ENCODE measurements around the gene HSF4. TPM values are rescaled to one million over a fixed set of nuclear protein-coding genes. Genes with fewer than 3 reads are reported as not detected.

The HSF4 gene
- total RNA-seq, 1 donor from 2014 or later, result 5.1 TPM

Small RNA genes lying within 50 kb of the gene (small RNA-seq; reads per million reads assigned to genes)
- 6.7 reads per million, percentile 91 among the genes with 10 or more reads in this experiment for gene MIR328

Other genes starting within 250 kb of the HSF4 start
- gene CDH16, start 245.9 kb upstream of the HSF4 start, total RNA-seq, result not detected
- gene RRAD, start 239.2 kb upstream of the HSF4 start, total RNA-seq, result 0.94 TPM
- gene CIAO2B, start 230.3 kb upstream of the HSF4 start, total RNA-seq, result 80.5 TPM
- 24.6 TPM for gene CES2, start 229.2 kb upstream of the HSF4 start, total RNA-seq
- 0.78 TPM for gene CES3, start 203.5 kb upstream of the HSF4 start, total RNA-seq
- gene CES4A, start 176.2 kb upstream of the HSF4 start, total RNA-seq, result 15.4 TPM
- 65.4 TPM for gene CBFB, start 135.6 kb upstream of the HSF4 start, total RNA-seq
- gene PHAF1, start 54.8 kb upstream of the HSF4 start, total RNA-seq, result 19.8 TPM
- 1.2 TPM for gene B3GNT9, start 13.7 kb upstream of the HSF4 start, total RNA-seq
- 1.2 TPM for gene TRADD, start 4.8 kb upstream of the HSF4 start, total RNA-seq
- gene FBXL8, start 4.8 kb upstream of the HSF4 start, total RNA-seq, result 2.0 TPM
- gene NOL3, start 5.8 kb downstream of the HSF4 start, total RNA-seq, result 4.1 TPM
- gene MATCAP1, start 19.2 kb downstream of the HSF4 start, total RNA-seq, result 49.1 TPM
- gene EXOC3L1, start 25.4 kb downstream of the HSF4 start, total RNA-seq, result 0.47 TPM
- gene E2F4, start 27.4 kb downstream of the HSF4 start, total RNA-seq, result 17.8 TPM
- 0.16 TPM for gene ELMO3, start 34.4 kb downstream of the HSF4 start, total RNA-seq
- 14.7 TPM for gene TMEM208, start 62.4 kb downstream of the HSF4 start, total RNA-seq
- 2.5 TPM for gene FHOD1, start 82.7 kb downstream of the HSF4 start, total RNA-seq
- gene SLC9A5, start 84.2 kb downstream of the HSF4 start, total RNA-seq, result 1.2 TPM
- gene PLEKHG4, start 114.8 kb downstream of the HSF4 start, total RNA-seq, result 2.3 TPM
- gene KCTD19, start 162.0 kb downstream of the HSF4 start, total RNA-seq, result 0.31 TPM
- 1.4 TPM for gene LRRC36, start 162.1 kb downstream of the HSF4 start, total RNA-seq
- 2.3 TPM for gene TPPP3, start 228.8 kb downstream of the HSF4 start, total RNA-seq

Data from occipital lobe (tissue), 2 donors.